ENCODE results near the gene MAPK12.

DNA sequence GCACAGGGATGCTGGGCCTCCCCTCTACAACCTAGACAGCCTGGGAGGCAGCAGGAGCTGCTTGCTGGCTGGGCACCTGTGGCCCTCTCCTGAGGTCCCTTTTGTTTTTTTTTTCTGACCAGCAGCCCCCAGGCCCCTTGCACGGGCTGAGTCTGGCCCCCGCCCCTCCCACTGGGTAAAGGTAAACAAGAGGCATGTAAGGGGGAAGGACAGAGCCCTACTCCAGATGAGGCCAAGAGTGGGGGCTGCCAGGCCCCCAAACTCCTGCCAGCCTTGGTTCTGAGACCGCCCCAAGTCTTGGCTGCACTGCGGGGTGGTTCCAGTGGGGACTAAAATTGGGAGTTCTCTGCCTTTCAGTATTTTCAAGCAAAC lies 36.8 kb upstream of the MAPK12 start:
- TF ChIP-seq, protein P1, sequence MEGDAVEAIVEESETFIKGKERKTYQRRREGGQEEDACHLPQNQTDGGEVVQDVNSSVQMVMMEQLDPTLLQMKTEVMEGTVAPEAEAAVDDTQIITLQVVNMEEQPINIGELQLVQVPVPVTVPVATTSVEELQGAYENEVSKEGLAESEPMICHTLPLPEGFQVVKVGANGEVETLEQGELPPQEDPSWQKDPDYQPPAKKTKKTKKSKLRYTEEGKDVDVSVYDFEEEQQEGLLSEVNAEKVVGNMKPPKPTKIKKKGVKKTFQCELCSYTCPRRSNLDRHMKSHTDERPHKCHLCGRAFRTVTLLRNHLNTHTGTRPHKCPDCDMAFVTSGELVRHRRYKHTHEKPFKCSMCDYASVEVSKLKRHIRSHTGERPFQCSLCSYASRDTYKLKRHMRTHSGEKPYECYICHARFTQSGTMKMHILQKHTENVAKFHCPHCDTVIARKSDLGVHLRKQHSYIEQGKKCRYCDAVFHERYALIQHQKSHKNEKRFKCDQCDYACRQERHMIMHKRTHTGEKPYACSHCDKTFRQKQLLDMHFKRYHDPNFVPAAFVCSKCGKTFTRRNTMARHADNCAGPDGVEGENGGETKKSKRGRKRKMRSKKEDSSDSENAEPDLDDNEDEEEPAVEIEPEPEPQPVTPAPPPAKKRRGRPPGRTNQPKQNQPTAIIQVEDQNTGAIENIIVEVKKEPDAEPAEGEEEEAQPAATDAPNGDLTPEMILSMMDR (IDR thresholded peaks at IDR 0.05) = no peak
- TF ChIP-seq POLR2A (IDR thresholded peaks at IDR 0.05) = no peak

All from breast epithelium (tissue), 3 donors.